Uterus (tissue), 2 donors: ENCODE data around the gene CCT5.

Source experiments
- POLR2A ChIP-seq, 2 donors: fragments of 450-650 bp; IDR thresholded peaks; one replicate each; pipeline ENCODE4 v1.6.1; 2016; ENCODE audit warnings: antibody characterized with exemption in 2 of 2, mild to moderate bottlenecking in 1 of 2, moderate library complexity in 1 of 2
- TF ChIP-seq, protein P1 (sequence below), 4 experiments: fragments of 200-600 bp in 2 of 4; fragments of 450-650 bp in 2 of 4; sonication (generic) in 2 of 4; IDR thresholded peaks; one replicate each; pipeline ENCODE4 v1.5.1; 2016 to 2019; ENCODE audit warnings: antibody characterized with exemption in 4 of 4, mild to moderate bottlenecking in 2 of 4, moderate library complexity in 1 of 4

DNA sequence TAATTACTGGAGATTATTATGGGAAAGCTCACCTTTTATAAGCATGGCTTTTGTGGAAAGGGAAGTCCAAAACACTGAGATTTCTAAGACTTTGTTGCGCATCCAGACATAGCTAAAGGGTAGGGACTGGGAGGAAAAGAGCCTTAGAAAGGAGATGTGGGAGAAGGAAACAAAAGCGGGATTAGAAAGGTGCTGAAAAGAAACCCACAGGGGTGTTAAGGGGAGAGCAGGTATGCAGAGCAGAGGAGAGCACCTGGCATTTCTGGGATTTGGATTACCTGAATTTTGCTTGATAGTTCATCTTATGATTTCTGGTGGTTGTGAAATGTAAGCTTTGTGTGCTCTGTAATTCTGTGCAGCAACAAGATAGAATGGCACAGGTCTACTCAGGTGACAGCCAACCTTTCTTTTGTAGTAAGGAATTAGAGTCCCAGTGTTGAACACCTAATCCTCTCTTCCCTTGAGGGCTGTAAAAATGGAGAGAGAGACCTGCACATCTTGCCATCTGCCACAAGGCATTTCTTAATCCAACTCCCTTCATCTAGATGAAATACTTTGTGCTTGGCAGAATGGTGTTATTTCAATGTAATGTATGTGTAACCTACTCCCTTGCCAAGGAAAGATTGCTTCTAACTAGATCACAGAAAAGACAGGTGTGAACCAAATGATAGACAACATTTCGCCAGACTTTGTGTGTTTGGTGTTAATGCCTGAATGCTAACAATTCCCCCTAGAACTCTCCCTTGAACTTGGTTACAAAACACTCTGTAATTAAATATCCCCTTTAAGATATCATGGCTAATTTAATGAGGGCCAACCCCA lies 47.8 kb upstream of the CCT5 start:
- TF ChIP-seq POLR2A (IDR thresholded peaks at IDR 0.05), result no peak
- TF ChIP-seq, protein P1, sequence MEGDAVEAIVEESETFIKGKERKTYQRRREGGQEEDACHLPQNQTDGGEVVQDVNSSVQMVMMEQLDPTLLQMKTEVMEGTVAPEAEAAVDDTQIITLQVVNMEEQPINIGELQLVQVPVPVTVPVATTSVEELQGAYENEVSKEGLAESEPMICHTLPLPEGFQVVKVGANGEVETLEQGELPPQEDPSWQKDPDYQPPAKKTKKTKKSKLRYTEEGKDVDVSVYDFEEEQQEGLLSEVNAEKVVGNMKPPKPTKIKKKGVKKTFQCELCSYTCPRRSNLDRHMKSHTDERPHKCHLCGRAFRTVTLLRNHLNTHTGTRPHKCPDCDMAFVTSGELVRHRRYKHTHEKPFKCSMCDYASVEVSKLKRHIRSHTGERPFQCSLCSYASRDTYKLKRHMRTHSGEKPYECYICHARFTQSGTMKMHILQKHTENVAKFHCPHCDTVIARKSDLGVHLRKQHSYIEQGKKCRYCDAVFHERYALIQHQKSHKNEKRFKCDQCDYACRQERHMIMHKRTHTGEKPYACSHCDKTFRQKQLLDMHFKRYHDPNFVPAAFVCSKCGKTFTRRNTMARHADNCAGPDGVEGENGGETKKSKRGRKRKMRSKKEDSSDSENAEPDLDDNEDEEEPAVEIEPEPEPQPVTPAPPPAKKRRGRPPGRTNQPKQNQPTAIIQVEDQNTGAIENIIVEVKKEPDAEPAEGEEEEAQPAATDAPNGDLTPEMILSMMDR (IDR thresholded peaks at IDR 0.05), result no peak
